Non-pigmented ciliary epithelial cell (primary cell): ENCODE results near the gene TNFAIP8.

ENCODE experiments used
- DNase-seq: peaks from one replicate; pipeline ENCODE4 v3.0.0-alpha.2; 2010; ENCODE audit warnings: low read depth

Gene TNFAIP8

GRCh38 chr5:119347991-119348390, 7.8 kb upstream of the TNFAIP8 start:
- DNase-seq, result no peak

GRCh38 chr5:119353213-119353612, 2.6 kb upstream of the TNFAIP8 start:
- DNase-seq, result no peak

GRCh38 chr5:119353686-119354366, 2.0 kb upstream of the TNFAIP8 start:
- no peak for DNase-seq

- DNase-seq, result no peak
Measured at GRCh38 chr5:119354537-119355243, 1.1 kb upstream of the TNFAIP8 start.

- no peak for DNase-seq
Measured at GRCh38 chr5:119355244-119355638, 578 bp upstream of the TNFAIP8 start.

GRCh38 chr5:119356612-119357188, 881 bp downstream of the TNFAIP8 start:
- no peak for DNase-seq

GRCh38 chr5:119357270-119357669, 1.5 kb downstream of the TNFAIP8 start:
- no peak for DNase-seq

- DNase-seq, result no peak
Measured at GRCh38 chr5:119357808-119358529, 2.1 kb downstream of the TNFAIP8 start.

- no peak for DNase-seq
Measured at GRCh38 chr5:119358530-119358900, 2.7 kb downstream of the TNFAIP8 start.

- no peak for DNase-seq
Measured at GRCh38 chr5:119358901-119359603, 3.2 kb downstream of the TNFAIP8 start.

GRCh38 chr5:119359737-119360413, 4.1 kb downstream of the TNFAIP8 start:
- no peak for DNase-seq

- peak; percentile 65 for DNase-seq
Measured at GRCh38 chr5:119360905-119361593, 5.2 kb downstream of the TNFAIP8 start.

- DNase-seq, result no peak
Measured at GRCh38 chr5:119361594-119362125, 5.8 kb downstream of the TNFAIP8 start.

- no peak for DNase-seq
Measured at GRCh38 chr5:119362714-119363113, 6.9 kb downstream of the TNFAIP8 start.

- DNase-seq, result no peak
Measured at GRCh38 chr5:119363271-119363670, 7.5 kb downstream of the TNFAIP8 start.

GRCh38 chr5:119363936-119364335, 8.1 kb downstream of the TNFAIP8 start:
- DNase-seq, result no peak

GRCh38 chr5:119365847-119366539, 10.2 kb downstream of the TNFAIP8 start:
- DNase-seq, result no peak

GRCh38 chr5:119366540-119366881, 10.7 kb downstream of the TNFAIP8 start:
- no peak for DNase-seq

- DNase-seq, result no peak
Measured at GRCh38 chr5:119367502-119368237, 11.9 kb downstream of the TNFAIP8 start.
